OCI-LY7 (cell line): ENCODE results near the gene GIMAP8.

Source experiments
- CTCF ChIP-seq: fragments of 200-600 bp; sonication (generic); conservative IDR thresholded peaks from 2 replicates; pipeline ENCODE4 v1.5.1; 2014; ENCODE audit warnings: mild to moderate bottlenecking, antibody characterized with exemption, low read length, moderate library complexity, mixed read lengths
- EZH2phosphoT487 ChIP-seq: fragments of 200-600 bp; sonication (generic); IDR thresholded peaks from 2 replicates; pipeline ENCODE4 v1.6.1; 2018; ENCODE audit warnings: low read depth, borderline replicate concordance, mild to moderate bottlenecking, mixed run types, antibody characterized with exemption, low read length, moderate library complexity, mixed read lengths

GRCh38 chr7:150479023-150479716 is 28.7 kb downstream of the GIMAP8 start:
- TF ChIP-seq CTCF, result no peak
- no peak for TF ChIP-seq EZH2phosphoT487
